ENCODE results near the gene SDC1.

DNA sequence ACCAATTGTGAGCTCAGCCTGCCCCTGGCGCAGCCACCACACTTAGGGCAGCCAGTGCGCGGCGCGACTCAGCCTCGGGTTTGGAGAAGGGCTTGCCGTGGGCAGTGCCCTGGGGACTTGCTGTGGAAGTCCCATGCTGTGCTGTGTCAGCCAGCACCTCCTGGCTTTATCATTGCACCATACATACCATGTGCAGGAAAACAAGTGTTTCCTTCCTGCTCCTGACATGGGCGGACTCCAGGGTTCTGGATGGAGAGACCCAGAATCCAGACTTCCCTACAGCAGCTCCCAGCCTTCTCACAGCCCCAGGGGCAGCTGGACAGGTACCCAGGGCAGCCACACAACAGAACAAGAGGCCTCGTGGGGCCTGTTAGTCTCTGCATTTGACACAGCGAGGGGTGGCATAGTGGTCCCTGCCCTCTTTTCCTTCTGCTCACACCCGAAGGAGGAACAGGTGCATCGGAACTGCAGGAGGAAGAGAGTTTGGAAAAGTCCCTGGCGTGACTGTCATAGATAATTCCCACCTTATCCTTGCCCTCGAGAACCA, 54.2 kb downstream of the SDC1 start:
- TF ChIP-seq, protein P1, sequence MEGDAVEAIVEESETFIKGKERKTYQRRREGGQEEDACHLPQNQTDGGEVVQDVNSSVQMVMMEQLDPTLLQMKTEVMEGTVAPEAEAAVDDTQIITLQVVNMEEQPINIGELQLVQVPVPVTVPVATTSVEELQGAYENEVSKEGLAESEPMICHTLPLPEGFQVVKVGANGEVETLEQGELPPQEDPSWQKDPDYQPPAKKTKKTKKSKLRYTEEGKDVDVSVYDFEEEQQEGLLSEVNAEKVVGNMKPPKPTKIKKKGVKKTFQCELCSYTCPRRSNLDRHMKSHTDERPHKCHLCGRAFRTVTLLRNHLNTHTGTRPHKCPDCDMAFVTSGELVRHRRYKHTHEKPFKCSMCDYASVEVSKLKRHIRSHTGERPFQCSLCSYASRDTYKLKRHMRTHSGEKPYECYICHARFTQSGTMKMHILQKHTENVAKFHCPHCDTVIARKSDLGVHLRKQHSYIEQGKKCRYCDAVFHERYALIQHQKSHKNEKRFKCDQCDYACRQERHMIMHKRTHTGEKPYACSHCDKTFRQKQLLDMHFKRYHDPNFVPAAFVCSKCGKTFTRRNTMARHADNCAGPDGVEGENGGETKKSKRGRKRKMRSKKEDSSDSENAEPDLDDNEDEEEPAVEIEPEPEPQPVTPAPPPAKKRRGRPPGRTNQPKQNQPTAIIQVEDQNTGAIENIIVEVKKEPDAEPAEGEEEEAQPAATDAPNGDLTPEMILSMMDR (IDR thresholded peaks at IDR 0.05): no peak
- no peak for TF ChIP-seq POLR2A (IDR thresholded peaks at IDR 0.05)
